ENCODE data around the gene FOXN3.

- TF ChIP-seq POLR2A (IDR thresholded peaks at IDR 0.05; ENCODE audit: extremely low read depth, insufficient read length) (no peak), MAX (IDR thresholded peaks at IDR 0.05; ENCODE audit: low read depth, low read length) (no peak), CTCF (IDR thresholded peaks at IDR 0.05; ENCODE audit: low read depth, low read length) (no peak), MYC (IDR thresholded peaks at IDR 0.05; ENCODE audit: low read depth, low read length) (no peak)
Observed at GRCh38 chr14:89219051-89219450, 198.0 kb downstream of the FOXN3 start.
